Activated CD8-positive, alpha-beta memory T cell treated with anti-CD3 and anti-CD28 coated beads, Interleukin-2, amount 50 U/mL, for 24 hours (primary cell): ENCODE results near the gene FAM227B.

ENCODE experiments used
- DNase-seq: peaks from one replicate; pipeline ENCODE4 v3.0.0-alpha.2; 2020; ENCODE audit errors: extremely low read depth

The FAM227B gene

GRCh38 chr15:49296258-49296657, 324.4 kb downstream of the FAM227B start:
- DNase-seq = no peak

GRCh38 chr15:49293941-49294340, 326.7 kb downstream of the FAM227B start:
- no peak for DNase-seq

- no peak for DNase-seq
Measured at GRCh38 chr15:49290191-49290590, 330.4 kb downstream of the FAM227B start.

DNA sequence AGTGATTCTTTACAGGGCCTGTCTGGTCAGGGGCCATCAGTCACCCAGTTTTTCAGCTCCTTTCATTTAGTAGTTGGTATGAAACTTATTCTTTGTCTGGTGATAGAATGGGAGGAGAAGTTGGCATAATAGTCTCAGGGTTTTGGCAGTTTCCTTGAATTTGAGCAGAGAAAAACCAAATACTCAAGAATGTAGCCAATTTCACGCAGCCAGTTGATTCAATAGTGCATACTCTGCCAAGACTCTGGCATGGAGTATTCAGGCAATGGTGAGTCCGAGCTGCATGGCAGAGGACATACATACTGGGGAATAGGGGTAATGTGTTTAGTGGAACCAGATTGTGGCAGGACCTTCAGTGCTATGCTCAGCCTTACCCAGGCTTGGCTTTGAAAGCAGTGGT, 332.2 kb downstream of the FAM227B start:
- no peak for DNase-seq

- DNase-seq = no peak
Measured at GRCh38 chr15:49287481-49287880, 333.1 kb downstream of the FAM227B start.

GRCh38 chr15:49286649-49287404, 333.8 kb downstream of the FAM227B start:
- DNase-seq = no peak

GRCh38 chr15:49282366-49282765, 338.3 kb downstream of the FAM227B start:
- DNase-seq = no peak

DNA sequence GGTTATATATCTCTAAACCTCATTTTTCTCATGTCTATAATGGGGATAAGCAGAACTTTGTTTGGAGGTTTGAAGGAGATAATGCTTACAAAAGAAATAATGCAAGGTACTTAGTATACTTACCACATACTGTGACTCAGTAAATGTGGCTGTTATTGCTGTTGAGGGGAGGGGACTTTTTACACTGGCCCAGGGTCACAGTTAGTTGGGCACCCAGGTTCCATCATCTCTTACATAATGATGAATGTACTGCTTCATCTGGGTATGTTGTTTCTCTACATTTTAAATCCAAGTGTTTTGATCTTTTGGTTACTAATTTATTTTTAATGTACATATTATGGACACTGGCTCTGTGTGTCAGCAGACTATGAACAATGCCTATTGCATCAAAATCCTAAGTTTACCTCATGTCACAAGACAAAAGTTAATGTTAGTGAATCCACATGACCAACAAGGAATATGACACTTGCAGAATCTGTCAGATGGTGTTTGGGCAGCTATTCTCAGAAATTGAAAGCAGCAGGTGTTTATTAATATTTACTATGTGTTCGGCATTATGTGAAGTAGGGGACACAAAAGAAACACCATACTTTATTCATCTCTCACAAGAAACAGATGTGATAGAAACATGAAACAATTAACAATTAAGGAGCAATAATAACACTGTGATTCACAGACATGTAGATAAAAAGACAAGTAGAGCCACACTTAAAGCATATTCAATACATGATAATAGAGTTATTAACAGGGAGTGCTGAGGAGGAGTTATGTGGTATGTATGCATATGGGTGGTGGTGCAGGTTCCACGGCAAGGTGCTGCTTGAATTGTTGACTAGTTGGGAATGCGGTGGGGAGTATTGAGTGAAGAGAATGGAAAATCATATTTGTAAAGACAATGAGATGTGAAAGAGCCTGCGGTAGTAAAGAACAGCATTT, 340.8 kb downstream of the FAM227B start:
- no peak for DNase-seq

DNA sequence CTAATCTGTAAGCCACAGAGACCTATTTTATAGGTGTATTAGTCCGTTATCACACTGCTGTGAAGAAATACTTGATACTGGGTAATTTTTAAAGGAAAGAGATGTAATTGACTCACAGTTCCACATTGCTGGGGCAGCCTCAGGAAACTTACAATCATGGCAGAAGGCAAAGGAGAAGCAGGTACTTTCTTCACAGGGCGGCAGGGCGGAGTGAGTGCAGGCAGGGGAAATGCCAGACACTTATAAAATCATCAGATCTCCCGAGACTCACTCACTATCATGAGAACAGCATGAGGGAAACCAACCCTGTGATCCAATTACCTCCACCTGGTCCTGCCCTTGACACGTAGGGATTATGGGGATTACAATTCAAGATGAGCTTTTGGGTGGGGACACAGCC, 341.9 kb downstream of the FAM227B start:
- no peak for DNase-seq
